Dendritic cell treated with granulocyte-macrophage colony-stimulating factor and Interleukin-4, amounts not matched to agents 40 ng/mL and 50 ng/mL, for 4 days (primary cell): ENCODE data around the gene LAMA5.

Experiments
- H3K27ac Mint-ChIP-seq: one replicate; pipeline ENCODE4 v1.8.0; 2022; ENCODE audit warnings: mild to moderate bottlenecking, mixed read lengths
- H3K27me3 Mint-ChIP-seq: one replicate; pipeline ENCODE4 v1.8.0; 2022; ENCODE audit warnings: mild to moderate bottlenecking, mixed read lengths
- H3K36me3 Mint-ChIP-seq: one replicate; pipeline ENCODE4 v1.8.0; 2022; ENCODE audit warnings: low read depth, mixed read lengths
- H3K4me1 Mint-ChIP-seq: one replicate; pipeline ENCODE4 v1.8.0; 2022; ENCODE audit warnings: low read depth, mixed read lengths
- H3K4me3 Mint-ChIP-seq: one replicate; pipeline ENCODE4 v1.8.0; 2022; ENCODE audit warnings: mild to moderate bottlenecking, moderate library complexity, mixed read lengths
- H3K9me3 Mint-ChIP-seq: one replicate; pipeline ENCODE4 v1.8.0; 2022; ENCODE audit warnings: mixed read lengths
- intact Hi-C: fragments of 100-400 bp; cut with micrococcal nuclease; formaldehyde crosslinking; loops from one replicate; pipeline ENCODE4 v1.15.0; 2022

LAMA5 gene

DNA sequence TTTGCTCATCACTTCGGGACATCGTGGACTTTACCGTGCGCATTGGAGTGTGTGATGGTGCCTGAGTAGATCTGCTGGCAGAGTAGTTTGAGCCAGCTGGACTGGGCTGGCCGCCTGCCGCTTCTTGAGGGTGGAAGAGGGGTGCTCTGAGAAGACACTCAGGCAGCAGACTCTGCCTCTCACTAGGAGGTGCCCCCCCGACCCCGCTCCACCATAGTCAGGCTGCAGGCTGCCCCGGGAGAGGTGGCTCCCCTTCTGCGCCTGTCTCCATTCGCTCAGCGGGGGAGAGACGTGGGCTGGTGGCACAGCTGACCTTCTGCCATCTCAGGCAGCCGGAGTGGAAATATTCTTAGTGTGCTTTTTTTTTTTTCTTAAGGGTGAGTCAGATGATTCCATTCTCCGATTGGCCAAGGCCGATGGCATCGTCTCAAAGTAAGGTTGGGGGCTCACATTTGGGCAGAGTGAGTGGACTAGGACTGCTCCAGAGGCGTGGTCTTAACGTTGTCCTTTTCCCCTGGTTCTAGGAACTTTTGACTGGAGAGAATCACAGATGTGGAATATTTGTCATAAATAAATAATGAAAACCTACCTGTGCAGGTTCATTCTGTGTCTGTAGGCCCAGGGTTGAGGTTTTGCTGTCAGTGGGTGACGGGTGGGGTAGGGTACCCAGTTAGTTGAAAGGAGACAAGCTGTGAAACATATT, 21.0 kb upstream of the LAMA5 start:
- H3K4me3 Mint-ChIP-seq, result peak overlapping the region; percentile 87
- peak overlapping the region; percentile 83 for H3K27ac Mint-ChIP-seq
- peaks cover 73% of the 10 kb centered on the region for H3K36me3 Mint-ChIP-seq
- intact Hi-C loops, result loop anchor here (10.0 kb wide), 1 partner anchor 417 kb away; the partner anchor contains the start of gene OGFR
- H3K4me1 Mint-ChIP-seq, result peaks cover 45% of the 10 kb centered on the region
- no peaks in the 10 kb centered on the region for H3K9me3 Mint-ChIP-seq
- no peaks in the 10 kb centered on the region for H3K27me3 Mint-ChIP-seq

DNA sequence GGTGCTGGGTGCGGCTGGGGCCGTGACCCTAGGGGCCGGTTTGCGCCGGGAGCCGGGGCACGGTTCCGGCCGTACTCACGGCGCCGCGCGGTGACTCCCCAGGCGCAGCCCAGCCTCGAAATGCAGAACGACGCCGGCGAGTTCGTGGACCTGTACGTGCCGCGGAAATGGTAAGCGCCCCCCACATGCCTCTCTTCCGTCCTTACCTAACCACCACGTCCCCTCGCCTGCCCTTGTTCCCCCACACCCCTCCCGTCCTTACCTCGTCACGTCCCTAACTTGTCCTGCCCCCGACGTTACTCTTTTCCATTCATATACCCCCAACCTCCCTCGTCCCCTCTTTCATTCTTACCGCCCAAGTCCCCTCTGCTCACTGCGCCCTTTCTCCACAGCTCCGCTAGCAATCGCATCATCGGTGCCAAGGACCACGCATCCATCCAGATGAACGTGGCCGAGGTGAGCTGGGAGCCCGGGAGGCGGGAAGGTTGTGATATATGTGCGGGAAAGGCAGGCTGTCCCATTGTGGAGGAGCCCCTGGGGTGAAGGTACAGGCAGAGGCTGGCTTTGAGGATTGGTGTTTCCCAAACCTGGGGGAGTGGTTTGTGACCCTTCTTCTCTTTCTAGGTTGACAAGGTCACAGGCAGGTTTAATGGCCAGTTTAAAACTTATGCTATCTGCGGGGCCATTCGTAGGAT, 20.3 kb upstream of the LAMA5 start:
- peaks cover 71% of the 10 kb centered on the region for H3K36me3 Mint-ChIP-seq

DNA sequence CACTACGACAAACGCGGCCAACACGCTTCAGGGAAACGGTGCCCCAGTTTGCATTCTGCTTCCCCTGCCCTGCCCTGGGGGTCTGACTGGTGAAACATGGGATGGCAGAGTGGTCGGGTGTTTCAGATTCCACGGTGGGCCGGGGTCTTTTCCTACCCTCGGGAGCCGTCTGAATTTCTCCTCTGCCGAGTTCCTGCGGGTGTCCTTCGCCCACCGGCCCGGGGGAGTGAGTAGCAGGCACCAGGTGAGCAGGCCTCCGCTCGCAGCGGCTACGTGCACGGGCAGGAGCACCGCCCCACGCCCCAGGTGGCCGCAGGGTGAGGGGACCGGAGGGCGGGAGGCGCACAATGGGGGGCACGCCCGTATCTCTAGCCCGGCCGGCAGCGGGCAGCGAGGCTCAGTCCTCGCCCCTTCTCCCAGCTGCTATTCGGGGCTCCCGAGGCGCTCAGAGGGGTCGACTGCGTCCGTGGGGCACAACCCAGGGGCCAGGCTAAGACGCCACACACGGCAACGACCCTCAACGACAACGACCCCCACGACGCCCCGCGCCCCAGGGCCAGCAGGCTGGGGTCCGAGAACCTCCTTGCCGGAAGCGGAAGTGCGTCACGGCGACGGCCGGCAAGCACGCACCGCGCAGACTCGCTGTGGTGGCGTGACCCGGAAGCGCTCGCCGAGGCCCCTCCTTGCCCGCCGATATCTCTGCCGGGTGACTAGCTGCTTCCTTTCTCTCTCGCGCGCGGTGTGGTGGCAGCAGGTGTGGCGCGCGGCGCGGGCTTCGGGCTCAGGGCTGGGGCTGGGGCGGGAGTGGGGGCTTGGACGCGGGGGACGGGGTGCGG, 19.5 kb upstream of the LAMA5 start, which contains the start of gene RPS21:
Gene RPS21 (plus strand): TSS at position 721 of the 836 bp plus-strand sequence. CDS start 236 bp downstream, outside the sequence.
- H3K4me3 Mint-ChIP-seq, result peak within 1 kb of the TSS; percentile 87
- peak within 1 kb of the TSS; percentile 83 for H3K27ac Mint-ChIP-seq
- H3K4me1 Mint-ChIP-seq, result peaks cover 55% of the 10 kb centered on the region
- peaks cover 71% of the 10 kb centered on the region for H3K36me3 Mint-ChIP-seq
- intact Hi-C loops, result loop anchor here (1.0 to 10.0 kb wide), 2 partner anchors 84 to 418 kb away; partner anchors contain the start of genes ADRM1 and OGFR
- H3K27me3 Mint-ChIP-seq, result no peaks in the 10 kb centered on the region
- H3K9me3 Mint-ChIP-seq, result peaks cover 8% of the 10 kb centered on the region

More for the DNA sequence above, 20.3 kb upstream of the LAMA5 start:
- intact Hi-C loops, result loop anchor here (10.0 kb wide), 1 partner anchor 417 kb away; the partner anchor contains the start of gene OGFR
- Mint-ChIP-seq H3K27ac (peak overlapping the region; percentile 83), H3K4me3 (peak overlapping the region; percentile 87), H3K4me1 (peaks cover 49% of the 10 kb centered on the region), H3K9me3 (peaks cover under 1% of the 10 kb centered on the region), H3K27me3 (no peaks in the 10 kb centered on the region)

DNA sequence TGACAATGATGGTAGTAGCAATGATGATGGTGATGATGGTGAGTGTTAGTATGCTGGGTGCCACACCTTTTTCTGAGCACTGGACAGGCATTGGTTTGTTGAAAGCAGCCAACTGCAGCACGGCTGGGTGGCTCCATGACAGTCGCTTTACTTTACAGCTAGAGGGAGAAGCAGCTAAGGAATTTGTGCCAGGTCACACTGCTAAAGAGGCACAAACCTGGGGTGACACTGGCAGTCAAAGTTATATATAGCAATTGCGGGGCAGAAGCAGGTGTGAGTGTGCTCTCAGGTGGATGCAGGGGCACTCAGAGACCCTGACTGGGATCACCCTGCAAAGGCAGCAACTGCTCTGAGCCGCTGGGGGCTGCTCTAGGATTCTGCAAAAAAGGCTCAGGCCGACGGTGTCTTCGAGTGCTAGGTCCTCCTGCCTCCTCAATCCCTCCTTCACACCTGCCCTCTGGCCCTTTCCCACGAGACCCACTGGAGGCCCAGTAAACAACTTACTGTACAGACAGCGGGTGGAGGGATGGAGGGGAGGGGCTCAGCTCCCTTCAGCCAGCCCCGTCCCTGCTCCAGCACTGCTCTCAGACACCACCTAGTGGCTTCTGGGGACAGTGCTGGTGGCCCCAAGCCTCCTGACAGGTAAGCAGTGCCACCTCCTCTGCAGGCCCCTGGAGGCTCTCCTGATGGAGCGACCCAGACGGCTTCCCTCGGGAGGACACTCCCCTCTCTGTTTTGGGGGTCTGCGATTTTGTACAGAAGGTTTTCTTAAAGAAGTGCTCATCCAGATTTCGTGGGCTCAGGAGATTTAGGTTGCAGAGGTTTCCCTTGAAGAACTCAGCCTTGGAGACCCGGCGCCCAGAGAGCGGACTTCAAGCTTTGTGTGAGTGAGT, 15.4 kb upstream of the LAMA5 start:
- Mint-ChIP-seq H3K9me3 (peaks cover 9% of the 10 kb centered on the region), H3K4me1 (peaks cover 35% of the 10 kb centered on the region), H3K36me3 (peaks cover 31% of the 10 kb centered on the region), H3K27ac (no peak overlapping the region), H3K27me3 (no peaks in the 10 kb centered on the region), H3K4me3 (no peak overlapping the region)
- intact Hi-C loops, result loop anchor here (1.0 to 10.0 kb wide), 2 partner anchors 80 to 422 kb away; partner anchors contain the start of genes ADRM1 and OGFR

GRCh38 chr20:62381842-62382241, 14.7 kb upstream of the LAMA5 start:
- Mint-ChIP-seq H3K4me3 (no peak overlapping the region), H3K4me1 (peaks cover 32% of the 10 kb centered on the region), H3K36me3 (peaks cover 25% of the 10 kb centered on the region), H3K27me3 (no peaks in the 10 kb centered on the region), H3K27ac (no peak overlapping the region), H3K9me3 (peaks cover 9% of the 10 kb centered on the region)
- intact Hi-C loops, result loop anchor here (1.0 to 10.0 kb wide), 2 partner anchors 80 to 423 kb away; partner anchors contain the start of genes ADRM1 and OGFR

GRCh38 chr20:62381202-62381797, 14.2 kb upstream of the LAMA5 start:
- H3K36me3 Mint-ChIP-seq, result peaks cover 25% of the 10 kb centered on the region
- H3K4me1 Mint-ChIP-seq, result peaks cover 31% of the 10 kb centered on the region
- no peak overlapping the region for H3K27ac Mint-ChIP-seq
- H3K4me3 Mint-ChIP-seq, result no peak overlapping the region
- intact Hi-C loops, result loop anchor here (10.0 kb wide), 1 partner anchor 424 kb away; the partner anchor contains the start of gene OGFR
- H3K27me3 Mint-ChIP-seq, result no peaks in the 10 kb centered on the region
- H3K9me3 Mint-ChIP-seq, result peaks cover 9% of the 10 kb centered on the region

GRCh38 chr20:62378215-62378614, 11.1 kb upstream of the LAMA5 start:
- no peak overlapping the region for H3K27ac Mint-ChIP-seq
- peaks cover 15% of the 10 kb centered on the region for H3K4me1 Mint-ChIP-seq
- H3K27me3 Mint-ChIP-seq, result peaks cover 8% of the 10 kb centered on the region
- H3K4me3 Mint-ChIP-seq, result no peak overlapping the region
- H3K9me3 Mint-ChIP-seq, result peaks cover 9% of the 10 kb centered on the region
- intact Hi-C loops, result no loop called here
- H3K36me3 Mint-ChIP-seq, result peaks cover 14% of the 10 kb centered on the region

DNA sequence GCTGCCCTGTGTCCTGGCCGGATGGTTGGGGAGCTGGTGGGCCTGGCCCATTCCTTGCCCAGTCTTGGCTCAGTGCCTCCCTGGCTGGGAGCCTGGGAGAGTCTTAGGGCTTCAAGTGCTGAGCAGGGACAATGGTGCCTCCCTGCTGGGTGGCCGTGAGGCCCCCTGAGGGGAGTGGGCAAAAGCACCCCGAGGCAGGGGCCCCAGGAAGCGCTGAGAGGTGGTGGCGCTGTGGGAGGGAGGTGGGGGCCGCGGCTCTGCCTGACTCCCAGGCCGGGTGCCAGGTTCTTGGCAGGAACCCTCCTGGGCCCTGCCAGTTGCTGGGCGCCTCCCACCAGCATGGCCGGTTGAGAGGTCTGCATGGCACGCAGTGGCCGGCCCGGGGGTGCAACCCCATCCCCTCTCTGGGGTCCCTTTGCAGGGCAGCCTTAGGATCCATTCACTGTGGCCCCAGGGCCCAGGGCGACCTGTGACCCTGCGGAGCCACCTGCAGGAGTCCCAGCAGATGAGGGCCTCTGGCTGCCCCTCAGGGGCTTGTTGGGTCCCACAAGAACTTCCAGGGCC, 10.6 kb upstream of the LAMA5 start:
- Mint-ChIP-seq H3K36me3 (peaks cover 12% of the 10 kb centered on the region), H3K9me3 (peaks cover 9% of the 10 kb centered on the region)
- intact Hi-C loops, result no loop called here

DNA sequence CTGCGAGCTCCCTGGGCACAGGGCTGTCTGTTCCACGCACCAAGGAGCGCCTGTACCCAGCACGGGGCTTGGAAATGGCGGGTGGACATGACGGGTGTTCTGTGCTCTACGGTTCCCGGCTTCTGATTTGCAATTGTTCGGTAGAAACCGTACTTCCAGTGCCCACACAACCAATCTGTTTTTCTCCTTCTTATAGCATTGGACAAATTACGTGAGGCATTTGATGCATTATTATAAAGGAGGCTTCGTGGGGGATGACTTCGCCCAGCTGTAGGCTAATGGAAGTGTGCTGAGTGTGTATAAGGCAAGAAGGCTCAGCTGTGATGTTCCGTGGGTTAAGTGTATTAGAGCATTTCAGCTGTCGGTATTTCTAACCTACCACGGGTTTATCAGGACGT, 10.0 kb upstream of the LAMA5 start:
- peaks cover 6% of the 10 kb centered on the region for H3K36me3 Mint-ChIP-seq
- H3K27me3 Mint-ChIP-seq, result peaks cover 13% of the 10 kb centered on the region
- intact Hi-C loops, result no loop called here
- no peak overlapping the region for H3K4me3 Mint-ChIP-seq
- H3K27ac Mint-ChIP-seq, result no peak overlapping the region
- peaks cover 5% of the 10 kb centered on the region for H3K9me3 Mint-ChIP-seq
- H3K4me1 Mint-ChIP-seq, result peaks cover 10% of the 10 kb centered on the region

More for the DNA sequence above, 10.6 kb upstream of the LAMA5 start:
- Mint-ChIP-seq H3K27me3 (peaks cover 13% of the 10 kb centered on the region), H3K27ac (no peak overlapping the region), H3K4me1 (peaks cover 14% of the 10 kb centered on the region), H3K4me3 (no peak overlapping the region)

- peaks cover 5% of the 10 kb centered on the region for H3K4me1 Mint-ChIP-seq
- peaks cover 16% of the 10 kb centered on the region for H3K27me3 Mint-ChIP-seq
- no peaks in the 10 kb centered on the region for H3K36me3 Mint-ChIP-seq
- H3K4me3 Mint-ChIP-seq, result no peak overlapping the region
- no peak overlapping the region for H3K27ac Mint-ChIP-seq
- intact Hi-C loops, result no loop called here
- no peaks in the 10 kb centered on the region for H3K9me3 Mint-ChIP-seq
These were observed 9.3 kb upstream of the LAMA5 start for GRCh38 chr20:62376112-62377063.

DNA sequence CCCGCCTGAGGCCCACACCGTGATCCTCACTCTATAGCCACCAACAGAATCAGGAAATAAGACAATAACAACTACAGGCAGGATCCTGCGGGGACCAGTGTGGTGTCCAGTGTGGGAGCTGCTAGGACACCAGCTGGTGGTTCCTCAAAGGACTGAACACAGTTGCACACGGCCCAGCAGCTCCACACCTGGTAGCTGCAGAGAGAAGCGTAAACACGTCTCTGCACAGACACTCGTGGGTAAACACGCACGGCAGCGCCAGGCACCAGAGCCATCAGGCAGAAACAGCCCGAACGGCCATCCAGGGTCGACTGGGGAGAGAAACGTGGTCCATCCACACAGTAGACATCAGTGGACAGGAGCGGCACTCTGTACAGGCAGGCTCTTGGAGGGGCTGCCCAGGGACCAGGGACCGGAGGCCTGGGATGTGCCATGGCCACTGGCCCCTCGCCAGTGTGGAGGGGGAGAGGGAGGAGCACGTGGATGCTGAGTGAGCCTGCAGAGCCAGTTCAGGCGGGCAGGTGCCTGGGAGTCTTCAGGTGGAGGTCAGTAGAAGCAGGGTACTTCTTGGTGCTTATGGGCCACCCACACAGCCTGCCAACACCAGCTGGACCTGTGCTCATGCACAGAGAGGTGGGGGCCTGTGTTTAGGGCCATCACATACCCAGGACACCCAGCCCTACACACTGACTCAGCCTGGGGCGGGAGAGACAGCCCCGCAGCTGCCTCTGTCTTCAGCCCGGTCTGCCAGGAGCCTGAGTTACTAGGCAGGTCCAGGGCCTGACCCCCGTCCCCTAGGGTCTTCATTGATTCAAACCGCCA, 7.4 kb upstream of the LAMA5 start:
- intact Hi-C loops, result no loop called here
- H3K4me1 Mint-ChIP-seq, result peaks cover 5% of the 10 kb centered on the region
- no peak overlapping the region for H3K27ac Mint-ChIP-seq
- no peaks in the 10 kb centered on the region for H3K9me3 Mint-ChIP-seq
- H3K27me3 Mint-ChIP-seq, result peaks cover 33% of the 10 kb centered on the region
- H3K36me3 Mint-ChIP-seq, result no peaks in the 10 kb centered on the region
- no peak overlapping the region for H3K4me3 Mint-ChIP-seq
